GM21367 (cell line): Measurements from ENCODE around the gene HSPA2.
"Not testable (repeated sequence)": the region's sequence is repeated elsewhere in the genome, so short reads cannot be mapped to it uniquely, and the experiment has no call there.

Experiments
- ATAC-seq: cut with Tn5 transposase; IDR thresholded peaks from one replicate; pipeline ENCODE4 v1.9.1; 2021; ENCODE audit not compliant: unreplicated experiment

Gene HSPA2

DNA sequence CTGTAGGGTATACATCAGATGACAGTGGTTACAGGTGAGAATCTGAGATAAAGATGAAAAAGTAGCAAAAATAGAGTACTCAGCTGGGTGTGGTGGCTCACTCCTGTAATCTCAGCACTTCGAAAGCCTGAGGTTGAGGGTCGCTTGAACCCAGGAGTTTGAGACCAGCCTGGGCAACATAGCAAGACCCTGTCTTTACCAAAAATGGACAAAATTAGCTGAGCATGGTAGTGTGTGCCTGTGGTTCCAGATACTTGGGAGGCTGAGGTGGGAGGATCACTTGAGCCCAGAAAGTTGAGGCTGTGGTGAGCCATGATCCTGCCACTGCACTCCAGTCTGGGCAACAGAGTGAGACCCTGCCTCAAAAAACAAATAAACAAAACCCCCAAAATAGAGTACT is 17.7 kb downstream of the HSPA2 start:
- not testable (repeated sequence) for ATAC-seq

DNA sequence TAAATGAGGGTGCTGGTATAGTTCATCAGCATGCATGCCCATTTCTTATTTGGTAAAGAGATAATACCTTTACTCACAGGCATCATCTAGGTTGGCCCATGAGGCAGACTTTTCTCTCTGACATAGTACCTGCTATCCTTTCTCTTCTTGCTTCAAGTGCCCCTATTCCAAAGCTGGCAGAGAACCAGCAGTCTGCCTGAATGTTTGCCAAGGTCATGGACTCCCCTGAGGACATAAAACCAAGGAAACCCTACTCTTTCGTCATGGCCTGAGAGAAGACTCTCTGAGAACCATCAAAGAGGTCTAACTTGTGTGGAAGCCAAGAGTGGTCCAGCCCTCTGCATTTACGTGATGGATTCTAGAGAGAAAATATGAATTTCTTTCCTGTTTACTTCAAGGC is 21.1 kb downstream of the HSPA2 start:
- no peak for ATAC-seq

DNA sequence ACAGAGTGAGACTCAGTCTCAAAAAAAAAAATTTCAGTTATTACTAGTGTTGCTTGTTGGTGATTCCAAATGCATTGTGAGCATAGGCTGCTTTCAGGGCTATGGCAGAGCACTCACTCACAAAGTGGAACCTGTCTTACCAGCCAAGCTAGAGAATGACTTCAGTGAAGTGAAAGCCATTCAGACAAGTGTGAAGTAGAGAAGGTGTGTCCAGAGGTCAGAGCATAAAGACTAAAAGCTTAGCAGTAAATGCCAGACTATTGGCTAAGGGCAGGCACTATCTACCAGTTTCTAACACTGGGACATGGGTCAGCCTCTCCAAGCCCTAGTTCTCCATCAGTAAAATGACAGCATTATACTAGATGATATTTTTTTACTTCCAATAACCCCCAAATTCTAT is 21.9 kb downstream of the HSPA2 start:
- no peak for ATAC-seq

DNA sequence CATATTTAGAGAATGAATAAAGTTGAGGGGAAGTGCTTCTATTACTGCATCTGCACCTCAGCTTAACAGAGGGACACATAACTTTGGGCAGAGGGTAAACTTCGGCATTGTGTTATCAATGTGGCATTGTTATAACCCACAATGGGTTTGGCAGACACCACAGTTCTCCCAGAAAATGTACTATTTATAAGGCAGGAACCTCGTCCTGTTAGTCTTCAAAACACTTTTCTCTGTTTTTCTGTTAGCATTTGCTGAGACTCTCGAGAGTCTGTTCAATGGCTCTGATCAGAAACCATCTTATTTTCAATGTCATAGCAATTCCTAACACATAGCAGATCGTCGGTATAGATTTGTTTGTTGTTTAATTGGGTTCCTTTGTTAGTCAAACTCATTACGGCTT is 23.2 kb downstream of the HSPA2 start:
- no peak for ATAC-seq

DNA sequence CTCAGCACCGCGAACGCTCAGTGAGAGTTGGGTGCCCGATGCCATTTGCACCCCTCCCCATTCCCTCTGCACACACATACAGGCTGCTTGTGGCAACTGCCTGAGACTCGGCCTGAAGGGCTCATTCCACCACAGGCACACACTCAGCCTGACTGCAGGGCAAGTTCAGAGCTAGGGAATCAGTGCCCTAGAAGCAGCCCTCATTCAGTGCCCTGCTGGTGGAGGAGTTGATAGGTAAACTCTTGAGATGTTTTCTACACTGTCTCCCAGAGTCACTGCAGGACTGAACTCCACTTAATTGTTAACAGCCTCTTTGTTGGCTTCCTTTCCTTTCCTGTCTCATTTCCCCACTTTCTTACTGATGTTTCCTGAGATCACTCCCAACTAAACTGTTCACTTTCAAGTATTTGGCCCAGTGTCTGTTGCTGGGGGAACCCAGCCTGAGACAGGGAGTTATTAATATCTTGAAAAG is 26.1 kb downstream of the HSPA2 start:
- no peak for ATAC-seq

DNA sequence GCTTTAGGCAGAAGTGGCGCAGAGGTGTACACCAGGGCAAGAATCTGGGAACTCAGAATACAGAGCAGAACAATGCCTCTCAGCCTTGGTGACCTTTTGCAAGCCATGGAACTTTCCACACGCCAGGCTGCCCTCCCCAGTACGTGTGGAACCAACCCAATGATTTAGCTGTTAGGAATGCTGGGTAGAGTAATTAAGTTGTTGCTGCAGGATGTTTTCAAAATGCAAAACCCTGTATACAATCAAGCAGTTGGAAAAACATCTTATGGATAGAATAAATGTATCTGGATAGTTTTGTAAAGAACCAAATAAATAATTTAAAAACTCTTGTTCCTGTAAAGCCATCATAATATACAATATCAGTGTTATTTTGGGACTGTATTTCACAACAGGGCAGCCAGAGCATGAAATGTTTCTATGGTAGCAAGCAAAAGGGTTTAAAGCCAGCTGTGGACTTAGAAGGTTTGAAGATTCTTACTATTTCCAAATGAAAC is 28.6 kb downstream of the HSPA2 start:
- no peak for ATAC-seq

DNA sequence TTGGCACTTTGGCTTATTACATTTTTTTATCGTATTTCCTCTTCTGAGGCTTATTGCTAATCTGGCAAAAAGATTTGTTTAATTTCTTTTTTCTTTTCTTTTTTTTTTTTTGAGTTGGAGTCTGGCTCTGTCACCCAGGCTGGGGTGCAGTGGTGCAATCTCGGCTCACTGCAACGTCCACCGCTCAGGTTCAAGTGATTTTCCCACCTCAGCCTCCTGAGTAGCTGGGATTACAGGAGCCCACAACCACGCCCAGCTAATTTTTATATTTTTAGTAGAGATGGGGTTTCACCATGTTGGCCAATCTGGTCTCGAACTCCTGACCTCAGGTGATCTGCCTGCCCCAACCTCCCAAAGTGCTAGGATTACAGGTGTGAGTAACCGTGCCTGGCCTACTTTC is 29.1 kb downstream of the HSPA2 start:
- ATAC-seq, result not testable (repeated sequence)

DNA sequence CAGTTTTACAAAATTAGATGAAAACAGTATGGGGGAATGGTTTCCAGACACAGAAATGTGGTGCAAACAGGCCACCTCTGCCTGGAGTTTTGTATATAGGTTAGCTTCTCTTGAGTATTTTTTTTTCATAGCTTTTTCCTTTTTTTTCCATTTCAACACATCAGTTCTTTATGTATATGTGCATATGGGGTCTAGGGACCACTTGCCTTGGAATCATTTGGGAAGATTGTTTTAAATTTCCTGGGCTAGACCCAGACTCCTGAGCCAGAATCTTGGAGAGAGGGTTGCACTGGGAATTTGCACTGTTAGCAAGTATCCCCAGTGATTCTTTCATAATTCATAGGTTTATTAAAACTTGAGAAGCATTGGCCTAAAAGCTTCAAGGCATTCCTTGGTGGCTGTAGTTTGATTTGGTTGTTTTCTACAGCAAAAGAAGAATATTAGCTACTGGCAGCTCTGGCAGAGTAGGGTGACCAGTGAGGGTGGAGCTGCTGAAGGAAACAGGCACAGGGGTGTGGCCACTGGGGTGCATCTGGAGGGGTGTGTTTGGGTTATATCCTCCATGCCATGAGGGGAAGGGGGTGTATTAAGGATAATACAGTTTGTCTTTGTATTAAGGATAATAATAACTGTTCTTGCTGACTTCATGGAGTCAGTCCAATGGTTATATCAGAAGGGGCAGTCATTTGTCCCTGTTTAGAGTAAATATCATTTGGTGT is 32.0 kb downstream of the HSPA2 start:
- no peak for ATAC-seq

DNA sequence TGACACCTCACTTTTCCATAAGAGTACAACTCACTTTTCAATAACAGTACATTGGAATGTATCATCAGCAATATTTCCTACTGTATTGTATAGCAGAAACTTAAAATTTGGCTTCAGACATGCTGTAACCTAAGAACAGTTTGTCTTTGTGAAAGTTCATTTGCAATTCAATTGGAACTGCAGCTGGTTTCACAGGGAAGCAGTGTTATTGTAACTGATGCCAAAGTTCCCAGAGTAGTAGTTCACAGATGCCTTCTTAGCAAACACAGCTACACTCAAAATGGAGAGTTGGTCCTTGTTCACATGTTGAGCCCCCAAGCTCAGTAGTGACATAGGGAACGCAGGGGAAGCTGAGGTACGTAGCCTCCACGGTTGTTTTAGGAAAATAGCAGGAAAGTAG is 32.6 kb downstream of the HSPA2 start:
- no peak for ATAC-seq

DNA sequence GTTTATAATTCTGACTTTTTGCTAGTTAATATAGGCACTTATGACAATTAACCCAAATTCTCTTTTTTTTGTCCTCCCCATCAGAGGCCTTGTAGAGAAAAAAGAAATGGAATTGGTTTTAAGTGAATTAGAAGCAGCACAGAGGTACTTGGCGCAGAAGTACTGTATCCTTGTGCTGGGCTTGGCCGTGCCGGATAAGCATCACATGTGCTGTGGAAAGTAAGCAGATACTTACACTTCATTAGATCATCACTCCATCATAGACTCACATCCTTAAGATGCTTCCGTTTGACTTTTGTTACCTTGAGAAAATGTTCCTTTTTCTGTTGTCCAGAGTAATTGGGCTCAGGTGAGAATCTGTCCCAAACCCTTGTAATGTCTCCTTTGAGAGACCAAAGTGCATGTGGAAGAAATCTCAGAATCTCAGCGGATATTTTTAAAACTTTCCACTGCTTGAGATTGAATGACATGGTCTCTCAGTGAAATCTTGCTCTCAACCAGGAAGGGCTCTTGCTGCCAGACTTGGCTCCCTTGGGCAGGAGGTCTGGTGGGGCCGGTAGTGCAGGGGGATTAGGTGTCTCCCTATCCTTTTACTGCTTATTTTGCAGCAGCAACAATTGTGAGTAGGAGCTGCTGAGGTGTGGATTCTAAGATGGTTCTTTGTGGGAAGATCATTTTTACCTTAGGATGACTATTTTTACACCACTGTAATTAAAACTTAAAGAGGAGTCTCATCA is 34.0 kb downstream of the HSPA2 start:
- ATAC-seq, result no peak

DNA sequence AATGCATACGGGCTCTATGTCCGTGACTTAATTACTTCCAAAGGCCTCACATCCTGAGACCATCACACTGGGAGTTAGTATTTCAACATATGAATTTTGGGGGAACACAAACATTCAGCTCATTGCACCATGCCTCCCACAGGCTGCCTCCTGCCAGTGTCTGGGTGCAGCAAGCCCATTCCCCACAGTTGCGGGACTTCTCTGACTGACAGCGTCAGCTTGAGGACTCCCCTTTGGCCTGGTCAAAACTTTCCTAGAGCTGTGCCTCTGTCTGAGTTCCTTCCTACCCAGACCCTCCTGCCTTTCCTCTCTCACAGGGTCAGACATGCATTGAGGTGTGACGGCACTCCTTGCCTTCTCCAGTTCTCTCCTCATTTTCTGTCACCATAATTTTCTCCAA is 36.7 kb downstream of the HSPA2 start:
- ATAC-seq, result no peak

DNA sequence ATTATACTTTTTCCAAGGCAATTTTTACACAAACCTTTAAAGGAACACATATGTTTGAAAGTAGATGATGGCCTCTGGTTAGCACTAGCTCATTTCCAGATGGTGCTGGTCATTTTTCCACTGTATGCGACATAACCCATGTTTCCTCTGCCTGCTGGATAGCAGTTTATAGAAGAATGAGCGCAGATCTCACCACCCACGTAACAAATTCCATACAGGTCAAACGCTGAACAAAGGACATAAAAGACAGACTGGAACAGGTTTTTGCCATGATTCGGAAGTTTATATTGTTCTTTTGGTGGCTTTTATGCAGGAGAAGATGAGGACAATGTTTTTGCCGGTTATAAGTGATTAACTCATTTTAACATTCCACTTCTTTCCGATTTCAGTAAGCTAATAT is 39.9 kb downstream of the HSPA2 start:
- no peak for ATAC-seq

DNA sequence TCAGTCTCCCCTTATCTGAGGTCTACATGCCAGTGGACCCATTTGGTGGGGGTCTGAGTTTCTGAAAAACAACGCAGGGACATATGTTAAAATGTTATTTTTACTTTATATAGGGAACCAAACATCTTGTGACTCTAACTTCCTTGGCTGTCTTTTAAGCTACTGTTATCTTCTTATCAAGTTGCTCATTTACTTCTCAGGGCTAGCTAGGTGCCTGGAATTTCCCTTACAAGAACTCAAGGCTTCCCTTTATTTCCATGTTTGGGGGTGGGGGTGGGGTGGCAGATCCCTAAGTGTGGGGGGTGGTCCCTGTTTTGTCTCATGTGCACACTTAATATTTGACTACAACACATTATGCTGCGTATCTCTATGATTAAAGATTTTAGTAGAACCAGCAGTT is 40.8 kb downstream of the HSPA2 start:
- ATAC-seq, result no peak

DNA sequence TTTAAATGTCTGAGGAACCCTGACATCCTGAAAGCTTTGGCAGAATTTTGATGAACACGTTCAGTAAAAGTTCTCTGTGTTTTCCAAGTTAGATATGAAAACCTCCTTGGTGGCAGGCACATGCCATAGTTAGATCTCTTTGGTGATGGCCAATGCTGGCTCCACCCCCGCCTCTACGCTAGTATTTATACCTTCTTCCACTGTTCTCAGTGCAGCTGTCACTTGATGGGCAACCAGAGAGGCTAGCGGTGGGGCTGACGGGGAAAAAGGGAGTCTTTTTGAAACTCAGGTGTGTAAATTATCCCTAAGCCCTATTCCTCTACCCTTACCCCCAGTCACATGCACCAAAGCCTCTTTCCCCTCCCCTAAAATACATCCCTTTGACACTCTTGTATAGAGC is 41.3 kb downstream of the HSPA2 start:
- no peak for ATAC-seq

DNA sequence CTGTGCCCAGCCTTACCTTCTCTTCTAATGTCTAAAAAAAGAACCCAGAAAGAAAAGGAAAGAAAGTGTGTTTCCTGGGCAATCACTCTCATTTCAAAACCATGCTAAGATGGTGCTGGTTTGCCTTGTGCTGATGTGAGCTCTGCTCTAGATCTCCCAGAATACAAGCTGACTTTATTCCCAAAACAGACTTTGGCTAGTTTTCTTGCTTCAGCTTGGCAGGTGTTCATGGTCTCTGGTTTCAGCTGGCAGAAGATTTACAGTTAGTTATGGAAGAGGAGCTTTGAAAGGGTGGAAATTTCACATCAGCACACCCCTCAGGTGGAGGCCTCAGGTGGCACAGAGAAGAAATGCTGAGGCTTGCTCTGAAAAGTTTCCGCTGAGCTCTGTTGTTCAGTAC is 43.6 kb downstream of the HSPA2 start:
- no peak for ATAC-seq

DNA sequence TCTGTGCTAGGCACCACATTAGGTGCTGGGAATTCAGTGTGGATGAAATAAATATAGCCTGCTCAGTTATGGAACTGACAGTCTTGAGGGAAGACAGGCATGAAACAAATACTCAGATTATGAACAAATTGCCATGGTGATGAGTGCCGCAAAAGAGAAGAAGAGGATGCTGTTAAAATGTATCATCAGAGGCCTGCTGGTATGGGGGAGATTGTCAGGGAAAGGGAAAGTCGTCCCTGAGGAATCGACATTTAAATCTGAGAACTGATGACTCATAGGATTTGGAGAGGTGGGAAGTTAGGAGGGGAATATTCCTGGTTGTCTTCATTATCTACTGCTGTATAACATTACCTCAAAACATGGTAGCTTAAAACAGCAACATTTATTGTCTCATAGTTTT is 51.3 kb downstream of the HSPA2 start:
- no peak for ATAC-seq
